Endothelial cell of hepatic sinusoid (primary cell): Measurements from ENCODE around the gene RPS24.

Experiments used
- in situ Hi-C: cut with HindIII; loops from 2 replicates; pipeline ENCODE4 v1.10.0; 2017; ENCODE audit warnings: low sequenced_read_pairs

The RPS24 gene

DNA sequence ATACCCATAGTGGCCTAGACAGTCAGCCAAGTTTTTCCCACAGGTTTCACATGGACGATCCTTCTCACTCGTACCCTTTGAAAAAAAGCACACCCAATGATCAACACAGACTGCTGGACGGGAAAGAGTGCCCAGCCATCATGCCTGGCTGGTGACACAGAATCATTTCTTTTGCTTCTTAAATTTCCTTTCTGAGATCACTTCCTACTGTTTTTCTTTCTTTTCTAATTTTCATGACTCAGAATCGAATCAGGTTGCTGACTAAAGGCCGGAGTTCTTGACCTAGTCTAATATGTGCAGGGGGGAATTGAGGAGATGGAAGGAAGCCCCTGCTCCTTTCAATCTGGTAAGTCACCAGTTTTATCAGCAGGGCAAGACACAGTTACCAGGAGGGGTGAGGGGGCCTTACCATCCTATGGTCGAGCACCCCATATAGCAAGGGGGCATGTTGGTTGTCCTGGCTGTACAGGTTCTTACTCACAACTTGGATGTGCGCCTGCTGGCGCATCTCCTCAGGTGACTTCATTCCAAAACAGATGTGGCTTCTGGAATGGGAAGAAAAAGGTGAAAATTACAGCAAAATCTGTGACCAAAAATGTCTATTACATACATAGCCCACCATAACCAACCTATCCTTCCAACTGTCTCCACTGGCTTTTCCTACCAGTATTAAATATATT is 7.8 kb upstream of the RPS24 start:
- in situ Hi-C loops, result no loop called here

DNA sequence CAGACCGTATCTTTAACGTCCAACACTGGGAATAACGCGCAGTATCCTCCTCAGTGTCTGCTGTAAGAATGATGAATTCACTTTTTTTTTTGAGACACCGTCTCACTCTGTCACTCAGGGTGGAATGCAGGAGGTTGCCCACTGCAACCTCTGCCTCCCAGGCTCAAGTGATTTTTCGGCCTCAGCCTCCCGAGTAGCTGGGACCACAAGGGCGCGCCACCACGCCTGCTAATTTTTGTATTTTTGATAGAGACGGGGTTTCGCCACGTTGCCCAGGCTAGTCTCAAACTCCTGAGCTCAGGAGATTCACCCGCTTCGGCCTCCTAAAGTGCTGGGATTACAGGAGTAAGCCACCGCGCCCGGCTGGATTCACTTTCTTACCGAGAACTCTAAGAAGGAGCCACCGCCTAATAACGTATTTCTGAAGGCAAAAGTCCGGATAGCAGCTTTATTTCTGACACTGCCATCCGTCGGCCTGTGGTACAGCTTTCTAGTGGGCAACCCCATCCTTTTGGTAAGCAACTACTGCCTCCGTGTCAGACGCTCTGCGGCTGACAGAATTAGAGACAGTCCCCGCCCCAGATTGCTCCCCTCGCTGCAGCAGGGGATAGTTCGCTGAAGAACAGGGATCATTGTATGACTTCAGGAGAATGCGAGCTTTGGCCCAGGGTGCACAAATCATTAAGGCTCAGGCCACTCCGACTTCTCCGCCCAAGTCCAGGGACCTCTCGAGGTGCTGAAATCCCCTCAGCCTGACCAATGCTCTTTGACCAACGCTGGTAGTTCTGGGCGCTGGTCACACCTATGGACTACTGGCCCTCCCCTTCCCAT is 5.0 kb upstream of the RPS24 start:
- in situ Hi-C loops, result no loop called here

GRCh38 chr10:78029269-78030226 is 4.1 kb upstream of the RPS24 start, which contains the start of gene POLR3A:
POLR3A (minus strand) TSS chr10:78029515; CDS start chr10:78029407, 108 bp downstream.
- in situ Hi-C loops, result no loop called here

- in situ Hi-C loops, result no loop called here
Measured at GRCh38 chr10:78033387-78033636, 351 bp upstream of the RPS24 start.

GRCh38 chr10:78035025-78035424 is 1.4 kb downstream of the RPS24 start:
- in situ Hi-C loops, result no loop called here

- in situ Hi-C loops, result no loop called here
Measured at GRCh38 chr10:78035437-78035836, 1.8 kb downstream of the RPS24 start.

- in situ Hi-C loops, result no loop called here
Measured at GRCh38 chr10:78035933-78036583, 2.4 kb downstream of the RPS24 start.

- in situ Hi-C loops, result no loop called here
Measured at GRCh38 chr10:78038105-78038504, 4.4 kb downstream of the RPS24 start.

GRCh38 chr10:78038791-78039547 is 5.3 kb downstream of the RPS24 start:
- in situ Hi-C loops, result no loop called here

DNA sequence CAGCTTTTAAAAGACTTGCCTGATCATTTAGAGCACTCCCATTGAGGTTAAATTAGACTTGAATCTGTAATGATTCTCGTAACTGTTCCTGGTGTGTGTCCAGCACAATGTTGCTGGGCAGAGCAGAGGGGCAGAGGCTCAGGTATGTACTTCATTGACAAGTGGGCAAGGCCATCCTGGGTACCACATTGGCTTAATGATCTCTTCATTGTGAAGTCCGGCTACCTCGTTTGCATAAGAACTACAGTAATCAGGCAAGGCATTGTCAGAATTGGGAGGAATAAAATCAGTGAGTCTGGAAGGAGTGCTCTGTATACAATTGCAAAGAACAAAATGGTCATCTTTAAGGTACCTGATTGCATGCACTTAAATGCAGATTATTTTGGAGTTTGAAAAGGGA is 6.1 kb downstream of the RPS24 start:
- in situ Hi-C loops, result loop anchor here (10.0 kb wide), 5 partner anchors 135 to 545 kb away; no protein-coding TSS in a partner anchor

GRCh38 chr10:78041170-78042057 is 7.8 kb downstream of the RPS24 start:
- in situ Hi-C loops, result loop anchor here (10.0 kb wide), 5 partner anchors 133 to 543 kb away; no protein-coding TSS in a partner anchor

DNA sequence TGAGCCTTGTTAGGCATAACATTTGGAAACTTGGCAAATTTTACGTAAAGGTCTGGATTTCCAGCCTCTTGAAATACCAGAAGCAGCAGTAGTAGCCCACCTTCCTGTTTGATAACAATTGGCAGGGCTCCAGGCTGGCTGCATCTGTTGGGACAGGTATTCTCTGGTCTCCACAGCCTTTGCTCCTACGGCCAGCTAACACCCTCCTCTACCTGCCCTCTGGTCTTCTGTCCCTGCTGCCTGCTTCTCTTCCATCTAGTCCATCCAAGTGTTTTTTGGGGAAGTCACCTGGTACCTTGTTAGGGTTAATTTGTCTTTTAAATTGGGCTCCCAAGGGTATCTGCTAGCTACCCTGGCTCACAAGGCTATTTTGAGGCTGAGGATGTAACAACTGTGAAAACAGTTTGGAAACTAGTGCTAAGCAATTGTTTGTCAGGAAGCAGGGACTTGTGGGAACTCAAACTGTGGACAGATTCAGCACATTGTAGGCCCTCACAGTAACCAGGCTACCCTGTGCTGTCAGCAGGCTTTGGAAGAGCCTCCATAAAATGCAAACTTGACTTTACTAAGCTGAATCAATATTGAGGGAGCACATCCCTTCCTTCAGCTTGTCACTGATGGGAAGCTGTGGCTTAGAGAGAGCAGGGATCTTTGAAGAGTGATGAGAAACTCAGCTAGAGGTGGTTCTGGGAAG is 8.5 kb downstream of the RPS24 start:
- in situ Hi-C loops, result loop anchor here (10.0 kb wide), 5 partner anchors 133 to 543 kb away; no protein-coding TSS in a partner anchor

DNA sequence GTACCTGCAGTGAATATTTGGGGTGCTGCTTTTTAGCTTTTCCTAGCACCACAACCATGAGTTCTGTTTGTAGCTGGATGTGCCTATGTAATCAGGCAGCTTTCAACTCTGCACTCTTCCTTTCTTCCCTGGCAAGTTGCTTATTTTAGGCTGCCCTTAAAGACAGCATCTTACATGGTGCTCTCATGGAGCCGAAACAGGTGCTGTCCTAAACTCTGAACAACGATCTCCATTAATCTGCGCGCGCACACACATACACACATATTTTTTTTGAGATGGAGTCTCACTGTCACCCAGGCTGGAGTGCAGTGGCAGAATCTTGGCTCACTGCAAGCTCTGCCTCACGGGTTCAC is 9.1 kb downstream of the RPS24 start:
- in situ Hi-C loops, result loop anchor here (10.0 kb wide), 5 partner anchors 132 to 542 kb away; no protein-coding TSS in a partner anchor

DNA sequence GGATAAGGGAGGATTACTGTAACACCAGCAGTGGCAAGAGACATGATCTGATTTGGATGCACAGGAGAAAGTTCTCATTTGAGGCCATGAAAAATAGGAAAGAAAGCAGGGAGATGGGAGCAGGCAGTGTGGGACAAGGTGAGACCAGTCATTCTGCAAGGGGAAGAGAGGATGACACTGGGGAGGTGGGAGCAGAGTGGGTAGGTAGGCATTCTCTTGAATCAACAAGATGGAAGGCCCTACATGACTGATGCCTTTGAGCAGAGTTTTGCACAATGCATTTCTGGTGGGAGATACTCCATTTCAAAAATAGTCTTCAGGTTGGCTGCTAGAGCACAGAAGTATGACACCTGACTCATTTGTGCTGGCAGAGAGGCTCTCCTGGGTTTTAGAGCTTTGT is 10.5 kb downstream of the RPS24 start:
- in situ Hi-C loops, result loop anchor here (10.0 kb wide), 5 partner anchors 131 to 541 kb away; no protein-coding TSS in a partner anchor

DNA sequence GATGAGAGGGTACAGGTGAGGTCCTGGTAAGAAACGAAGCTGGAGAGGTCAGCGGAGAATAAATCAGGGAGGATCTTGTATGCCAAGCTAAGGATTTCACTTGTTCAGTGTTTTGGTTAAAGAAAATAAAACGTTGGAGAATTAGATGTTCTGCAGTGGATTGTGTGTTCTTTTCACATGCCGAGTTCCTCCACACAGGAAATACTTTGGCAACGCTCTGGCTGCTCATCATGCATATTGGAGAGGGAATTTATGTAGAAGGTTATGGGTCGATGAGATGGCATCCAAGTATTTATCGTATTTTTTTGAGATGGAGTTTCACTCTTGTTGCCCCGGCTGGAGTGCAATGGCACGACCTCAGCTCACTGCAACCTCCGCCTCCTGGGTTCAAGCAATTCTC is 11.0 kb downstream of the RPS24 start:
- in situ Hi-C loops, result loop anchor here (5.0 to 10.0 kb wide), 6 partner anchors 130 to 613 kb away; no protein-coding TSS in a partner anchor

GRCh38 chr10:78045237-78045636 is 11.6 kb downstream of the RPS24 start:
- in situ Hi-C loops, result loop anchor here (5.0 to 10.0 kb wide), 6 partner anchors 130 to 612 kb away; no protein-coding TSS in a partner anchor

DNA sequence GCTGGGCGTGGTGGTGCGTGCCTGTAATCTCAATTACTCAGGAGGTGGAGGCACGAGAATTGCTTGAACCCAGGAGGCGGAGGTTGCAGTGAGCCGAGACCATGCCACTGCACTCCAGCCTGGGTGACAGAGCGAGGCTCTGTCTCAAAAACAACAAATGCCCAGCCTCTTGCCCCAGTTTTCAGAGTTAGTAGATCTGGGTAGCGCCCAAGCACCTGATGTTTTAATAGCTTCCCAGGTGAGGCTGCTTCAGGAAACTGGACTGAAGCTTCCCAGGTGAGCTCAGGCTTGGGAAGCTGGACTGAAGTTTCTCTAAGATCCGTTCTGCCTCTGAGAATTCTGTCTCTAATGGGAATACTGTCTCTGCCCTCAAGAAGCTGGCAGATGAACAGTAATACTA is 12.2 kb downstream of the RPS24 start:
- in situ Hi-C loops, result loop anchor here (5.0 to 10.0 kb wide), 6 partner anchors 129 to 611 kb away; no protein-coding TSS in a partner anchor

- in situ Hi-C loops, result loop anchor here (5.0 to 10.0 kb wide), 6 partner anchors 128 to 611 kb away; no protein-coding TSS in a partner anchor
Measured at GRCh38 chr10:78046711-78047269, 13.1 kb downstream of the RPS24 start.
